K562 (cell line): ENCODE data around the gene GBX1. TPM values are rescaled to one million over a fixed set of nuclear protein-coding genes. Genes with fewer than 3 reads are reported as not detected.
A peak's percentile ranks its signal among the peaks of the same experiment; 100 is the strongest.

Experiments used
- ATAC-seq: fragments of 200-7000 bp; cut with Tn5 transposase; 3 replicates; pipeline ENCODE4 v1.9.1; 2020; ENCODE audit warnings: moderate library complexity
- BruUV-seq: library from RNA; stranded (reverse); fragments of 400-500 nt; replicated peaks from 2 replicates; lab custom pipeline; 2021; lab: Mats Ljungman, UMichigan
- CTCF ChIA-PET: fragments of 300-600 bp; formaldehyde crosslinking; extraction: SDS; loops from one replicate; lab custom pipeline; 2021; ENCODE audit warnings: low intra/inter-chr PET ratio; lab: Yijun Ruan, JAX
- POLR2A ChIA-PET: fragments of 300-600, 350-650 bp; sonication (Branson Sonifier 250); formaldehyde crosslinking; extraction: SDS; loops from one replicate; lab custom pipeline; 2021; ENCODE audit warnings: antibody characterized with exemption, inconsistent platforms; lab: Yijun Ruan, JAX
- DNase-seq, 4 experiments: peaks; one replicate each; pipeline versions ENCODE4 v3.0.0 to v3.0.0-alpha.2; 2011 to 2018; ENCODE audit warnings: low spot score in 3 of 4, mixed read lengths in 3 of 4; ENCODE audit errors: extremely low read depth in 1 of 4
- FAIRE-seq: peaks from 2 replicates; lab custom pipeline; 2011; peaks lifted over from hg19 to GRCh38; lab: Jason Lieb, UNC
- H2AFZ ChIP-seq: 2 replicates; pipeline ENCODE4 v1.6.0; 2011; ENCODE audit warnings: low read depth, low read length, control low read depth, inconsistent platforms
- H3K27ac ChIP-seq: fragments of 200-600 bp; 3 replicates; pipeline ENCODE4 v1.8.0; 2011; ENCODE audit warnings: low read depth, mild to moderate bottlenecking, control low read depth, inconsistent platforms, low read length, moderate library complexity, mixed read lengths; ENCODE audit errors: extremely low read depth
- H3K27me3 ChIP-seq, 2 experiments: fragments of 300-600 bp in 1 of 2; 2 replicates in 1 of 2; 3 replicates in 1 of 2; pipeline versions ENCODE4 v1.6.0 to v1.8.0; 2011; ENCODE audit warnings: inconsistent platforms in 2 of 2, low read length in 2 of 2, mild to moderate bottlenecking in 1 of 2, mixed read lengths in 1 of 2, moderate library complexity in 1 of 2; ENCODE audit not compliant: control insufficient read depth in 2 of 2, insufficient read depth in 2 of 2
- H3K36me3 ChIP-seq: fragments of 300-600 bp; 3 replicates; pipeline ENCODE4 v1.8.0; 2011; ENCODE audit warnings: mild to moderate bottlenecking, low read length, inconsistent platforms; ENCODE audit not compliant: control insufficient read depth, insufficient read depth
- H3K4me1 ChIP-seq, 2 experiments: fragments of 200-600 bp in 1 of 2; replicated peaks in 1 of 2; 2 replicates in 1 of 2; 3 replicates in 1 of 2; pipeline versions ENCODE4 v1.5.1 to v1.8.0; 2011; ENCODE audit warnings: inconsistent platforms in 2 of 2, low read length in 2 of 2, mild to moderate bottlenecking in 1 of 2, mixed read lengths in 1 of 2, moderate library complexity in 1 of 2; ENCODE audit not compliant: control insufficient read depth in 2 of 2, insufficient read depth in 2 of 2
- H3K4me2 ChIP-seq: 2 replicates; pipeline ENCODE4 v1.6.1; 2011; ENCODE audit warnings: low read length, control low read depth, inconsistent platforms, mixed read lengths; ENCODE audit not compliant: insufficient read depth
- H3K4me3 ChIP-seq: fragments of 200-600 bp; sonication (generic), shearing (Covaris generic); 2 replicates; pipeline ENCODE4 v1.5.1; 2016; ENCODE audit warnings: control low read depth, inconsistent platforms
- H3K79me2 ChIP-seq: fragments of 200-600 bp; 3 replicates; pipeline ENCODE4 v1.8.0; 2011; ENCODE audit warnings: low read length, inconsistent platforms; ENCODE audit not compliant: control insufficient read depth, insufficient read depth
- H3K9ac ChIP-seq, 2 experiments: 2 replicates each; pipeline versions ENCODE4 v1.6.0 to v1.6.1; 2011; ENCODE audit warnings: low read depth in 2 of 2, low read length in 2 of 2, control low read depth in 1 of 2, inconsistent platforms in 1 of 2, mild to moderate bottlenecking in 1 of 2, mixed read lengths in 1 of 2; ENCODE audit not compliant: insufficient read depth in 1 of 2
- H3K9me1 ChIP-seq: one replicate; pipeline ENCODE4 v1.6.0; 2011; ENCODE audit warnings: inconsistent platforms, mild to moderate bottlenecking, low read length, moderate library complexity; ENCODE audit not compliant: control insufficient read depth, insufficient read depth
- H3K9me3 ChIP-seq: replicated peaks from 2 replicates; pipeline ENCODE4 v1.5.1; 2011; ENCODE audit warnings: low read depth, low read length, inconsistent platforms; ENCODE audit not compliant: control insufficient read depth, insufficient read depth
- H4K20me1 ChIP-seq: replicated peaks from 2 replicates; pipeline ENCODE4 v1.6.1; 2011; ENCODE audit warnings: low read length, inconsistent platforms, mixed read lengths; ENCODE audit not compliant: control insufficient read depth, insufficient read depth
- CEBPG ChIP-seq, 3 experiments: fragments of 200-800 bp in 1 of 3; sonication (Bioruptor generic) in 1 of 3; sonication (generic) in 1 of 3; formaldehyde crosslinking in 1 of 3; IDR thresholded peaks in 2 of 3; conservative IDR thresholded peaks in 1 of 3; 2 replicates each; pipeline versions ENCODE4 v1.6.1 to v1.8.0; 2016 to 2022; ENCODE audit warnings: missing compliant biosample characterization in 2 of 3, missing genetic modification characterization in 2 of 3, mild to moderate bottlenecking in 1 of 3, missing genetic modification reagents in 1 of 3
- FOSL1 ChIP-seq: fragments of 200-800 bp; sonication (Bioruptor generic); conservative IDR thresholded peaks from 2 replicates; pipeline ENCODE4 v1.6.1; 2016; ENCODE audit warnings: missing genetic modification characterization, missing compliant biosample characterization
- FOXK1 ChIP-seq: sonication (generic); formaldehyde crosslinking; IDR thresholded peaks from 2 replicates; pipeline ENCODE4 v1.8.0; 2022; ENCODE audit warnings: missing genetic modification reagents, mild to moderate bottlenecking, borderline replicate concordance
- HDAC8 ChIP-seq: fragments of 450-650 bp; IDR thresholded peaks from 2 replicates; pipeline ENCODE4 v1.6.1; 2016; ENCODE audit warnings: mild to moderate bottlenecking, missing genetic modification characterization, moderate library complexity, missing compliant biosample characterization
- MED1 ChIP-seq: sonication (generic); formaldehyde crosslinking; IDR thresholded peaks from 2 replicates; pipeline ENCODE4 v1.8.1; 2023; ENCODE audit warnings: missing genetic modification reagents, borderline replicate concordance
- PURB ChIP-seq: sonication (generic); formaldehyde crosslinking; IDR thresholded peaks from 2 replicates; pipeline ENCODE4 v1.9.0; 2021; ENCODE audit warnings: low read depth, mild to moderate bottlenecking, missing genetic modification reagents
- RAD21 ChIP-seq, 2 experiments: fragments of 250-450 bp in 1 of 2; fragments of 450-650 bp in 1 of 2; sonication (Bioruptor Pico) in 1 of 2; formaldehyde crosslinking in 1 of 2; IDR thresholded peaks in 1 of 2; conservative IDR thresholded peaks in 1 of 2; 2 replicates each; pipeline versions ENCODE4 v1.4.0 to v1.8.0; 2020 to 2022; ENCODE audit warnings: mild to moderate bottlenecking in 2 of 2, moderate library complexity in 1 of 2
- UBTF ChIP-seq, 2 experiments: IDR thresholded peaks; 2 replicates each; pipeline ENCODE4 v1.6.1; 2012; ENCODE audit warnings: improper control_type of control experiment in 2 of 2, low read depth in 2 of 2, low read length in 2 of 2, borderline replicate concordance in 1 of 2
- ZKSCAN1 ChIP-seq: fragments of 150-350 bp; IDR thresholded peaks from 2 replicates; pipeline ENCODE4 v1.6.1; 2016; ENCODE audit warnings: low read depth, low read length
- ZNF165 ChIP-seq: fragments of 250-450 bp; sonication (Bioruptor Pico); IDR thresholded peaks from 2 replicates; pipeline ENCODE4 v1.4.0; 2020; ENCODE audit warnings: borderline replicate concordance
- ZNF431 ChIP-seq: sonication (generic); formaldehyde crosslinking; IDR thresholded peaks from 2 replicates; pipeline ENCODE4 v1.8.0; 2022; ENCODE audit warnings: mild to moderate bottlenecking, missing genetic modification reagents
- WGBS: fragments of 100-300 bp; shearing (Covaris generic); methylation state at CpG from one replicate; pipeline ENCODE4 v1.1.6; 2016; ENCODE audit warnings: low coverage, mixed read lengths; ENCODE audit not compliant: insufficient coverage; ENCODE audit errors: missing lambda C conversion rate; 5-methylcytosine and 5-hydroxymethylcytosine counted together
- in situ Hi-C: fragments of 300-500 bp; cut with MboI; formaldehyde crosslinking; loops from 4 replicates; pipeline ENCODE4 v1.15.0; 2018; ENCODE audit warnings: inconsistent platforms, mixed read lengths
- intact Hi-C: fragments of 100-400 bp; cut with micrococcal nuclease; formaldehyde crosslinking; loops from 2 replicates; pipeline ENCODE4 v1.14.2; 2022
- polyA plus RNA-seq, 8 experiments: library from polyadenylated mRNA; depleted of rRNA in 4 of 8; stranded (reverse) in 5 of 8; unstranded in 3 of 8; fragments of >200 nt; fragmentation: Nextera tagmentation in 2 of 8; fragmentation: Illumina TruSeq in 1 of 8; extraction: Ambion mirVana in 2 of 8; extraction: Trizol in 1 of 8; gene quantifications; 2 replicates each; pipeline versions ENCODE4 v1.2.1 to v1.2.3, GENCODE V29; 2011 to 2014; ENCODE audit warnings: inconsistent platforms in 1 of 8, missing spikeins in 1 of 8
- total RNA-seq, 7 experiments: library from RNA; depleted of rRNA in 6 of 7; stranded (reverse); fragments of >200 nt in 6 of 7; fragmentation: Illumina TruSeq in 2 of 7; extraction: Trizol in 2 of 7; gene quantifications; 2 replicates each; pipeline versions ENCODE4 v1.2.1 to v1.2.3, GENCODE V29; 2011 to 2021; ENCODE audit warnings: low replicate concordance in 1 of 7
- TF ChIP-seq, protein P1 (sequence below): fragments of 450-650 bp; formaldehyde crosslinking; IDR thresholded peaks from 2 replicates; pipeline ENCODE4 v1.4.0; 2020; ENCODE audit warnings: mild to moderate bottlenecking, mixed read lengths

Gene GBX1
- total and polyA plus RNA-seq, 9 of the 15 experiments (the other 6 are each of a cell fraction or from before 2014, with no cell fraction given) = not detected

DNA sequence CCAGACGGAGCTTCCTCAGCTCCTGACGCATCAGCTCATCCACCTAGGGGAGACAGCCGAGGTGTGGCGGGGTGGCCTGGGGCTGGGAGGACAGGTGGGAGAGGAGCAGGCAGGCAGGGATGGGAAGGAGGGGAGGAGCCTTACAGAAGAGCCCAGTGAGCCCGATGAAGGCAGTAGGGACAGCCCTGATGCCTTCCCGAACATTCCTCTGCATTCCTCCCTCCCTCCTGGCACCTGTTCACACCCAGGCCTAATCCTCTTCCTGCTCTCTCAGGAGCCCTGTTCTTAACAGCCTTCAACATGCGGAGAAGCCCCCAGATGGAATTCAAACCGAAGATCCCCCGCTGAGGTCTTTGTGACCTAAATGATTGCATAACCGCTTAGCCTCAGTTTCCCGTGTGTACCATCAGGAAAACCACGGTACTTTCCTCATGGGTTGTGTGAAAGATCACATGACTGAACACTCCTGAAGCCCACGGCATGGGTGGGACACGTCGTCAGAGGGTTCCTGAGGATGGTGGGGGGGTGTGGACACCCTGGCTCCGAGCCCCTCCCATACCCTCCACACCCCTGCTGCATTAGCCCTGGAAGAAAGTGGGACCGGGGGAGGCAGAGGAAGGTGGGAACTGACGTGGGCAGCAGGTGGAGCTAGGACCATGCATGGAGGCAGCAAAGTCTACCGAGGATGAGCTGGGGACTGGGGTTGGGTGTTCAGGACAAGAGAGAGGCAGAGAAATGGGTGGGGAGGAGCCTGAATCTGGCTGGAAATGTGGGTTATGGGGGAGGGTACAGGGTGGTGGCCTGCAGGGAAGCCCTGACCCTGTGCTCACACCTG, 28.3 kb upstream of the GBX1 start:
- under 1% methylated on average over 19 of the region's 19 CpGs for WGBS
- no peak for FAIRE-seq
- TF ChIP-seq, protein P1, sequence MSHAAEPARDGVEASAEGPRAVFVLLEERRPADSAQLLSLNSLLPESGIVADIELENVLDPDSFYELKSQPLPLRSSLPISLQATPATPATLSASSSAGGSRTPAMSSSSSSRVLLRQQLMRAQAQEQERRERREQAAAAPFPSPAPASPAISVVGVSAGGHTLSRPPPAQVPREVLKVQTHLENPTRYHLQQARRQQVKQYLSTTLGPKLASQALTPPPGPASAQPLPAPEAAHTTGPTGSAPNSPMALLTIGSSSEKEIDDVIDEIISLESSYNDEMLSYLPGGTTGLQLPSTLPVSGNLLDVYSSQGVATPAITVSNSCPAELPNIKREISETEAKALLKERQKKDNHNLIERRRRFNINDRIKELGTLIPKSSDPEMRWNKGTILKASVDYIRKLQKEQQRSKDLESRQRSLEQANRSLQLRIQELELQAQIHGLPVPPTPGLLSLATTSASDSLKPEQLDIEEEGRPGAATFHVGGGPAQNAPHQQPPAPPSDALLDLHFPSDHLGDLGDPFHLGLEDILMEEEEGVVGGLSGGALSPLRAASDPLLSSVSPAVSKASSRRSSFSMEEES (CRISPR knock-in tag) = peak; percentile 52
- TF ChIP-seq ZNF431 (CRISPR knock-in tag) = no peak
- peak in 1 of 2 experiments; percentile 36; a peak in 2 of 4 replicates for TF ChIP-seq RAD21 (CRISPR knock-in tag; conservative IDR thresholded peaks at IDR 0.05 in 1 of 2, IDR thresholded peaks at IDR 0.05 in 1 of 2)
- TF ChIP-seq CEBPG (CRISPR knock-in tag; IDR thresholded peaks at IDR 0.05) = no peak
- no peak for TF ChIP-seq CEBPG (tag; conservative IDR thresholded peaks at IDR 0.05 in 1 of 2, IDR thresholded peaks at IDR 0.05 in 1 of 2)
- TF ChIP-seq PURB (CRISPR knock-in tag) = no peak
- TF ChIP-seq UBTF (IDR thresholded peaks at IDR 0.05; ENCODE audit: borderline replicate concordance in 1 of 2, low read depth in 2 of 2, low read length in 2 of 2) = no peak
- TF ChIP-seq FOSL1 (tag) = no peak
- TF ChIP-seq ZKSCAN1 = no peak
- TF ChIP-seq HDAC8 (tag) = no peak
- TF ChIP-seq ZNF165 (CRISPR knock-in tag) = no peak
- no peak for TF ChIP-seq FOXK1 (CRISPR knock-in tag)
- no peak for TF ChIP-seq MED1 (CRISPR knock-in tag)

More for the DNA sequence above, 28.3 kb upstream of the GBX1 start:
- no peaks in the 10 kb centered on the region for H3K36me3 ChIP-seq
- H3K9me1 ChIP-seq = no peaks in the 10 kb centered on the region
- H3K79me2 ChIP-seq = no peaks in the 10 kb centered on the region
- ATAC-seq = peak; percentile 10; the same call in 2 of the 3 replicates
- ChIA-PET CTCF (interaction anchor here (0.6 to 0.7 kb wide), 2 partner anchors 10 to 107 kb away, joined by 3 to 5 read pairs; no protein-coding TSS in a partner anchor), POLR2A (interaction anchor here (0.5 to 1.8 kb wide), 3 partner anchors 8 to 97 kb away, joined by 3 to 4 read pairs (median 4); partner anchors contain the start of gene ASB10)
- no peaks in the 10 kb centered on the region for H3K9me3 ChIP-seq
- H3K4me3 ChIP-seq = no peak overlapping the region
- in situ Hi-C loops = no loop called here
- DNase-seq = no peak
- no peak overlapping the region for H3K4me2 ChIP-seq
- H3K27me3 ChIP-seq = peaks cover 82 to 96% of the 10 kb centered on the region in 2 experiments
- H3K27ac ChIP-seq = no peak overlapping the region
- H3K4me1 ChIP-seq = peaks cover 0 to 8% of the 10 kb centered on the region in 2 experiments; a peak in 1 of 5 replicates
- BruUV-seq = no TSS peak
- intact Hi-C loops = no loop called here
- H2AFZ ChIP-seq = no peak overlapping the region
- no peak overlapping the region for H3K9ac ChIP-seq
- peaks cover 29% of the 10 kb centered on the region for H4K20me1 ChIP-seq
